Liver (tissue), 3 donors: ENCODE measurements around the gene TTC23.

Source experiments
- GABPA ChIP-seq, 2 donors: IDR thresholded peaks in 1 of 2; conservative IDR thresholded peaks in 1 of 2; 2 replicates each; pipeline ENCODE4 v1.6.1; 2016; ENCODE audit warnings: antibody characterized with exemption in 2 of 2, mild to moderate bottlenecking in 1 of 2, moderate library complexity in 1 of 2
- HNF4G ChIP-seq: IDR thresholded peaks from 2 replicates; pipeline ENCODE4 v1.6.1; 2016; ENCODE audit warnings: antibody characterized with exemption
- MAX ChIP-seq: IDR thresholded peaks from 2 replicates; pipeline ENCODE4 v1.6.1; 2016; ENCODE audit warnings: antibody characterized with exemption
- RAD21 ChIP-seq, 2 donors: IDR thresholded peaks; 2 replicates each; pipeline ENCODE4 v1.6.1; 2016; ENCODE audit warnings: antibody characterized with exemption in 2 of 2, mild to moderate bottlenecking in 2 of 2
- SP1 ChIP-seq: IDR thresholded peaks from 2 replicates; pipeline ENCODE4 v1.6.1; 2018; ENCODE audit warnings: antibody characterized with exemption, mild to moderate bottlenecking
- TAF1 ChIP-seq: conservative IDR thresholded peaks from 2 replicates; pipeline ENCODE4 v1.6.1; 2016; ENCODE audit warnings: antibody characterized with exemption, mild to moderate bottlenecking
- TF ChIP-seq, protein P1 (sequence below): fragments of 150-350 bp; IDR thresholded peaks from 2 replicates; pipeline ENCODE4 v1.5.1; 2017; ENCODE audit warnings: improper control_type of control experiment, low read depth, low read length; ENCODE audit not compliant: missing input control
- donor health status: healthy.
- donor health status: healthy.

GRCh38 chr15:99170476-99171065 is 78.8 kb downstream of the TTC23 start:
- TF ChIP-seq, protein P1, sequence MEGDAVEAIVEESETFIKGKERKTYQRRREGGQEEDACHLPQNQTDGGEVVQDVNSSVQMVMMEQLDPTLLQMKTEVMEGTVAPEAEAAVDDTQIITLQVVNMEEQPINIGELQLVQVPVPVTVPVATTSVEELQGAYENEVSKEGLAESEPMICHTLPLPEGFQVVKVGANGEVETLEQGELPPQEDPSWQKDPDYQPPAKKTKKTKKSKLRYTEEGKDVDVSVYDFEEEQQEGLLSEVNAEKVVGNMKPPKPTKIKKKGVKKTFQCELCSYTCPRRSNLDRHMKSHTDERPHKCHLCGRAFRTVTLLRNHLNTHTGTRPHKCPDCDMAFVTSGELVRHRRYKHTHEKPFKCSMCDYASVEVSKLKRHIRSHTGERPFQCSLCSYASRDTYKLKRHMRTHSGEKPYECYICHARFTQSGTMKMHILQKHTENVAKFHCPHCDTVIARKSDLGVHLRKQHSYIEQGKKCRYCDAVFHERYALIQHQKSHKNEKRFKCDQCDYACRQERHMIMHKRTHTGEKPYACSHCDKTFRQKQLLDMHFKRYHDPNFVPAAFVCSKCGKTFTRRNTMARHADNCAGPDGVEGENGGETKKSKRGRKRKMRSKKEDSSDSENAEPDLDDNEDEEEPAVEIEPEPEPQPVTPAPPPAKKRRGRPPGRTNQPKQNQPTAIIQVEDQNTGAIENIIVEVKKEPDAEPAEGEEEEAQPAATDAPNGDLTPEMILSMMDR: no peak
- TF ChIP-seq TAF1 (no peak), SP1 (no peak), RAD21 (IDR thresholded peaks at IDR 0.05) (no peak), HNF4G (no peak), MAX (no peak), GABPA (IDR thresholded peaks at IDR 0.05 in 1 of 2, conservative IDR thresholded peaks at IDR 0.05 in 1 of 2) (no peak)
